Measurements from ENCODE around the gene RAB13.
"Not testable (repeated sequence)": the region's sequence is repeated elsewhere in the genome, so short reads cannot be mapped to it uniquely, and the experiment has no call there.

- TF ChIP-seq REST (IDR thresholded peaks at IDR 0.05; ENCODE audit: insufficient read depth in 1 of 2, low read depth in 2 of 2, low read length in 1 of 2); CTCF (IDR thresholded peaks at IDR 0.05); POLR2AphosphoS5 (IDR thresholded peaks at IDR 0.05; ENCODE audit: low read depth, low read length): not testable (repeated sequence)
Observed at GRCh38 chr1:153996882-153997281, 10.7 kb upstream of the RAB13 start.
